HCT116 (cell line): ENCODE results near the gene GAL3ST3. TPM values are rescaled to one million over a fixed set of nuclear protein-coding genes. Genes with fewer than 3 reads are reported as not detected.

Experiments used
- ATAC-seq: fragments of 200-7000 bp; cut with Tn5 transposase; 2 replicates; pipeline ENCODE4 v1.9.1; 2020; ENCODE audit warnings: mild to moderate bottlenecking, moderate library complexity
- BruUV-seq: library from RNA; stranded (reverse); fragments of 400-500 nt; replicated peaks from 2 replicates; lab custom pipeline; 2021; lab: Mats Ljungman, UMichigan
- CTCF ChIA-PET: fragments of 300-600 bp; sonication (Branson Sonifier 250); formaldehyde crosslinking; loops from one replicate; lab custom pipeline; 2021; ENCODE audit warnings: antibody characterized with exemption; lab: Charles Lee
- POLR2A ChIA-PET: fragments of 300-600, 350-600 bp; sonication (Branson Sonifier 250); formaldehyde crosslinking; loops from one replicate; lab custom pipeline; 2021; ENCODE audit warnings: antibody characterized with exemption; lab: Charles Lee
- RAD21 ChIA-PET, 2 experiments: fragments of 300-600 bp; sonication (Branson Sonifier 250); formaldehyde crosslinking; loops; one replicate each; lab custom pipeline; 2023; ENCODE audit warnings: low total read pairs in 2 of 2; ENCODE audit not compliant: uncharacterized antibody in 2 of 2, unreplicated experiment in 2 of 2, low non-redundant PET in 1 of 2; lab: Charles Lee
- DNase-seq: peaks from one replicate; pipeline ENCODE4 v3.0.0-alpha.2; 2010; ENCODE audit warnings: low read depth, low spot score
- H2AFZ ChIP-seq: fragments of 200-600 bp; shearing (Covaris generic), sonication (generic); 2 replicates; pipeline ENCODE4 v1.6.1; 2017; ENCODE audit warnings: low read depth, mixed run types, mixed read lengths, antibody characterized with exemption, low read length; ENCODE audit not compliant: poor library complexity, severe bottlenecking
- H3K27ac ChIP-seq: 2 replicates; pipeline ENCODE4 v1.5.1; 2012; ENCODE audit warnings: low read depth, low read length
- H3K27me3 ChIP-seq: fragments of 200-600 bp; sonication (generic); 2 replicates; pipeline ENCODE4 v1.6.1; 2016; ENCODE audit warnings: mixed run types, low read length, mixed read lengths; ENCODE audit not compliant: insufficient read depth
- H3K36me3 ChIP-seq, 2 experiments: fragments of 200-500 bp in 1 of 2; fragments of 200-600 bp in 1 of 2; sonication (Bioruptor generic) in 1 of 2; sonication (generic) in 1 of 2; 2 replicates each; pipeline versions ENCODE4 v1.5.1 to v1.6.1; 2014 to 2016; ENCODE audit warnings: low read length in 2 of 2, inconsistent platforms in 1 of 2, mixed read lengths in 1 of 2, mixed run types in 1 of 2; ENCODE audit not compliant: insufficient read depth in 2 of 2, control insufficient read depth in 1 of 2
- H3K4me1 ChIP-seq, 2 experiments: fragments of 200-600 bp in 1 of 2; sonication (generic) in 1 of 2; 2 replicates each; pipeline versions ENCODE4 v1.5.1 to v1.6.1; 2012 to 2017; ENCODE audit warnings: low read length in 2 of 2, inconsistent platforms in 1 of 2, mild to moderate bottlenecking in 1 of 2, mixed read lengths in 1 of 2, mixed run types in 1 of 2, moderate library complexity in 1 of 2; ENCODE audit not compliant: insufficient read depth in 2 of 2, control insufficient read depth in 1 of 2
- H3K4me2 ChIP-seq: fragments of 200-600 bp; sonication (generic); 2 replicates; pipeline ENCODE4 v1.6.1; 2017; ENCODE audit warnings: mixed run types, low read length, mixed read lengths
- H3K4me3 ChIP-seq, 2 experiments: fragments of 200-600 bp in 1 of 2; sonication (generic) in 1 of 2; replicated peaks in 1 of 2; 2 replicates each; pipeline ENCODE4 v1.5.1; 2011 to 2016; ENCODE audit warnings: low read length in 2 of 2, control low read depth in 1 of 2, low read depth in 1 of 2, mild to moderate bottlenecking in 1 of 2, mixed read lengths in 1 of 2, mixed run types in 1 of 2
- H3K79me2 ChIP-seq: fragments of 200-600 bp; sonication (generic); 2 replicates; pipeline ENCODE4 v1.6.1; 2017; ENCODE audit warnings: mild to moderate bottlenecking, mixed run types, low read length, moderate library complexity, mixed read lengths; ENCODE audit not compliant: insufficient read depth
- H3K9ac ChIP-seq: fragments of 200-600 bp; sonication (generic); 2 replicates; pipeline ENCODE4 v1.6.1; 2016; ENCODE audit warnings: low read length, mixed read lengths
- H3K9me2 ChIP-seq: fragments of 200-600 bp; sonication (generic), shearing (Covaris generic); 2 replicates; pipeline ENCODE4 v1.6.1; 2017; ENCODE audit warnings: mixed run types, mild to moderate bottlenecking, moderate library complexity; ENCODE audit not compliant: insufficient read depth
- H3K9me3 ChIP-seq, 2 experiments: fragments of 200-500 bp in 1 of 2; fragments of 200-600 bp in 1 of 2; sonication (Bioruptor generic) in 1 of 2; sonication (generic) in 1 of 2; 2 replicates each; pipeline ENCODE4 v1.6.1; 2014 to 2017; ENCODE audit warnings: low read length in 2 of 2, mixed read lengths in 2 of 2, inconsistent platforms in 1 of 2, low read depth in 1 of 2, mild to moderate bottlenecking in 1 of 2, mixed run types in 1 of 2, moderate library complexity in 1 of 2; ENCODE audit not compliant: control insufficient read depth in 1 of 2, insufficient read depth in 1 of 2
- H4K20me1 ChIP-seq: fragments of 200-600 bp; sonication (generic), shearing (Covaris generic); 2 replicates; pipeline ENCODE4 v1.6.1; 2017; ENCODE audit warnings: mixed run types, mild to moderate bottlenecking, moderate library complexity; ENCODE audit not compliant: insufficient read depth
- CEBPB ChIP-seq: IDR thresholded peaks from 2 replicates; pipeline ENCODE4 v1.6.1; 2012; ENCODE audit warnings: low read depth
- EZH2phosphoT487 ChIP-seq: fragments of 200-600 bp; IDR thresholded peaks from 2 replicates; pipeline ENCODE4 v1.6.1; 2018; ENCODE audit warnings: antibody characterized with exemption, borderline replicate concordance
- FOSL1 ChIP-seq: IDR thresholded peaks from 2 replicates; pipeline ENCODE4 v1.6.1; 2012; ENCODE audit warnings: low read depth
- JUND ChIP-seq: IDR thresholded peaks from 2 replicates; pipeline ENCODE4 v1.6.1; 2012
- MAX ChIP-seq: IDR thresholded peaks from 2 replicates; pipeline ENCODE4 v1.6.1; 2012
- POLR2A ChIP-seq: IDR thresholded peaks from 2 replicates; pipeline ENCODE4 v1.7.0; 2011; ENCODE audit warnings: borderline replicate concordance; ENCODE audit not compliant: insufficient read depth, insufficient read length; ENCODE audit errors: extremely low read depth
- RAD21 ChIP-seq: IDR thresholded peaks from 2 replicates; pipeline ENCODE4 v1.6.1; 2012; ENCODE audit warnings: low read depth, mild to moderate bottlenecking
- ZFX ChIP-seq: fragments of 450-650 bp; IDR thresholded peaks from 2 replicates; pipeline ENCODE4 v1.6.1; 2017
- ZNF274 ChIP-seq: fragments of 200-500 bp; sonication (Bioruptor generic); IDR thresholded peaks from 2 replicates; pipeline ENCODE4 v1.6.1; 2014; ENCODE audit warnings: mild to moderate bottlenecking, low read depth, low read length, inconsistent platforms
- intact Hi-C: fragments of 100-400 bp; cut with micrococcal nuclease; formaldehyde crosslinking; loops from 2 replicates; pipeline ENCODE4 v1.10.0; 2022
- total RNA-seq: library from RNA; stranded (reverse); gene quantifications from one replicate; pipeline ENCODE4 v1.2.1, GENCODE V29; 2021; ENCODE audit not compliant: unreplicated experiment
- TF ChIP-seq, protein P1 (sequence below), 3 experiments: fragments of 200-600 bp in 1 of 3; sonication (generic) in 1 of 3; IDR thresholded peaks in 2 of 3; conservative IDR thresholded peaks in 1 of 3; 2 replicates each; pipeline ENCODE4 v1.5.1; 2012 to 2017; ENCODE audit warnings: low read depth in 2 of 3, low read length in 2 of 3, antibody characterized with exemption in 1 of 3, borderline replicate concordance in 1 of 3, control low read depth in 1 of 3, mild to moderate bottlenecking in 1 of 3, mixed read lengths in 1 of 3, mixed run types in 1 of 3, moderate library complexity in 1 of 3; ENCODE audit not compliant: insufficient read depth in 1 of 3
- TF ChIP-seq, protein P2 (sequence below): IDR thresholded peaks from 2 replicates; pipeline ENCODE4 v1.6.1; 2011; ENCODE audit warnings: mild to moderate bottlenecking, low read length, moderate library complexity; ENCODE audit not compliant: insufficient replicate concordance; ENCODE audit errors: extremely low read depth
- TF ChIP-seq, protein P3 (sequence below): IDR thresholded peaks from 2 replicates; pipeline ENCODE4 v1.6.1; 2012

Gene GAL3ST3
- total RNA-seq, 1 experiment from 2014 or later = not detected

GRCh38 chr11:66042996-66043906 lies 5.7 kb downstream of the GAL3ST3 start:
- BruUV-seq = no TSS peak
- H3K9me3 ChIP-seq = no peaks in the 10 kb centered on the region
- no peak for ATAC-seq
- ChIA-PET RAD21 (no interaction called here), POLR2A (no interaction called here), CTCF (interaction anchor here (1.9 to 2.2 kb wide), 2 partner anchors 21 to 25 kb away, joined by 6 to 14 read pairs; no protein-coding TSS in a partner anchor)
- intact Hi-C loops = no loop called here
- no peak overlapping the region for H3K4me2 ChIP-seq
- DNase-seq = no peak
- no peaks in the 10 kb centered on the region for H3K36me3 ChIP-seq
- H3K27me3 ChIP-seq = no peaks in the 10 kb centered on the region
- H3K4me1 ChIP-seq = peaks cover 6 to 9% of the 10 kb centered on the region in 2 experiments; a peak in 3 of 4 replicates
- no peak overlapping the region for H3K27ac ChIP-seq
- H3K79me2 ChIP-seq = no peaks in the 10 kb centered on the region
- H2AFZ ChIP-seq = no peak overlapping the region
- TF ChIP-seq ZNF274 (no peak), RAD21 (no peak), JUND (no peak), FOSL1 (no peak), EZH2phosphoT487 (no peak), MAX (no peak), POLR2A (no peak), ZFX (no peak), CEBPB (no peak)
- TF ChIP-seq, protein P1, sequence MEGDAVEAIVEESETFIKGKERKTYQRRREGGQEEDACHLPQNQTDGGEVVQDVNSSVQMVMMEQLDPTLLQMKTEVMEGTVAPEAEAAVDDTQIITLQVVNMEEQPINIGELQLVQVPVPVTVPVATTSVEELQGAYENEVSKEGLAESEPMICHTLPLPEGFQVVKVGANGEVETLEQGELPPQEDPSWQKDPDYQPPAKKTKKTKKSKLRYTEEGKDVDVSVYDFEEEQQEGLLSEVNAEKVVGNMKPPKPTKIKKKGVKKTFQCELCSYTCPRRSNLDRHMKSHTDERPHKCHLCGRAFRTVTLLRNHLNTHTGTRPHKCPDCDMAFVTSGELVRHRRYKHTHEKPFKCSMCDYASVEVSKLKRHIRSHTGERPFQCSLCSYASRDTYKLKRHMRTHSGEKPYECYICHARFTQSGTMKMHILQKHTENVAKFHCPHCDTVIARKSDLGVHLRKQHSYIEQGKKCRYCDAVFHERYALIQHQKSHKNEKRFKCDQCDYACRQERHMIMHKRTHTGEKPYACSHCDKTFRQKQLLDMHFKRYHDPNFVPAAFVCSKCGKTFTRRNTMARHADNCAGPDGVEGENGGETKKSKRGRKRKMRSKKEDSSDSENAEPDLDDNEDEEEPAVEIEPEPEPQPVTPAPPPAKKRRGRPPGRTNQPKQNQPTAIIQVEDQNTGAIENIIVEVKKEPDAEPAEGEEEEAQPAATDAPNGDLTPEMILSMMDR (IDR thresholded peaks at IDR 0.05 in 2 of 3, conservative IDR thresholded peaks at IDR 0.05 in 1 of 3; ENCODE audit: borderline replicate concordance in 1 of 3, insufficient read depth in 1 of 3, low read depth in 2 of 3, low read length in 2 of 3) = no peak
- TF ChIP-seq, protein P2, sequence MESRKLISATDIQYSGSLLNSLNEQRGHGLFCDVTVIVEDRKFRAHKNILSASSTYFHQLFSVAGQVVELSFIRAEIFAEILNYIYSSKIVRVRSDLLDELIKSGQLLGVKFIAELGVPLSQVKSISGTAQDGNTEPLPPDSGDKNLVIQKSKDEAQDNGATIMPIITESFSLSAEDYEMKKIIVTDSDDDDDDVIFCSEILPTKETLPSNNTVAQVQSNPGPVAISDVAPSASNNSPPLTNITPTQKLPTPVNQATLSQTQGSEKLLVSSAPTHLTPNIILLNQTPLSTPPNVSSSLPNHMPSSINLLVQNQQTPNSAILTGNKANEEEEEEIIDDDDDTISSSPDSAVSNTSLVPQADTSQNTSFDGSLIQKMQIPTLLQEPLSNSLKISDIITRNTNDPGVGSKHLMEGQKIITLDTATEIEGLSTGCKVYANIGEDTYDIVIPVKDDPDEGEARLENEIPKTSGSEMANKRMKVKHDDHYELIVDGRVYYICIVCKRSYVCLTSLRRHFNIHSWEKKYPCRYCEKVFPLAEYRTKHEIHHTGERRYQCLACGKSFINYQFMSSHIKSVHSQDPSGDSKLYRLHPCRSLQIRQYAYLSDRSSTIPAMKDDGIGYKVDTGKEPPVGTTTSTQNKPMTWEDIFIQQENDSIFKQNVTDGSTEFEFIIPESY = no peak
- TF ChIP-seq, protein P3, sequence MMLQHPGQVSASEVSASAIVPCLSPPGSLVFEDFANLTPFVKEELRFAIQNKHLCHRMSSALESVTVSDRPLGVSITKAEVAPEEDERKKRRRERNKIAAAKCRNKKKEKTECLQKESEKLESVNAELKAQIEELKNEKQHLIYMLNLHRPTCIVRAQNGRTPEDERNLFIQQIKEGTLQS = no peak
- no peaks in the 10 kb centered on the region for H4K20me1 ChIP-seq
- H3K4me3 ChIP-seq = no peak overlapping the region
- H3K9ac ChIP-seq = no peak overlapping the region
- H3K9me2 ChIP-seq = no peaks in the 10 kb centered on the region
